Transverse colon (tissue), 4 donors: ENCODE measurements around the gene CRLF1.

Source experiments
- POLR2AphosphoS5 ChIP-seq, 3 donors: sonication (generic); formaldehyde crosslinking; IDR thresholded peaks; one replicate each; pipeline ENCODE4 v1.6.1; 2016; ENCODE audit warnings: antibody characterized with exemption in 3 of 3
- TF ChIP-seq, protein P1 (sequence below), 5 experiments: fragments of 200-600 bp in 3 of 5; fragments of 450-650 bp in 2 of 5; sonication (generic) in 3 of 5; IDR thresholded peaks; 1 replicate in 2 of 5; 2 replicates in 3 of 5; pipeline ENCODE4 v1.5.1; 2016 to 2017; ENCODE audit warnings: antibody characterized with exemption in 5 of 5, inconsistent platforms in 3 of 5, mild to moderate bottlenecking in 2 of 5, moderate library complexity in 1 of 5

DNA sequence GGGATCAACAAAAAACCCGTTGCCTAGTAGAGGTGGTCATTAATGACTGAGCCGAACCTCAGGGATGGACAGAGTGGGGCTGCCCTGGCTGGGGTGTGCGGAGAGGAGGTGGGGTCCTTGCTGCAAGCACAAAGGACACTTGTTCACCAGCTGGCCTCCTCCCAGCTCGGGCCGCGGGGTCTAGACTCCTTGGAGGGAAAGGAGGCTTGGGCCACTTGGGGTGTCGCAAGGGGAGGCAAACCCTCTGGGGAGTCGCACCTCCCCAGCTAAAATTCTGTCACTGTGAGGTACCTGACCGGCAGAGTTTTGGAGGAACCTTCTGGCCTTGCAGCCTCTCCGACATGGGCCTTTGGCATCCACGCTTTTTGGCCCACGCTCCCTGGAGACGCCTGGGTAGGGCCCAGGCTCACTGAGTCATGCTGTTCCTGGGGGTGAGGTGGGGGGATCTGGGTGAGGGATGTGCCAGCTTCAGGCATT, 38.5 kb upstream of the CRLF1 start:
- TF ChIP-seq, protein P1, sequence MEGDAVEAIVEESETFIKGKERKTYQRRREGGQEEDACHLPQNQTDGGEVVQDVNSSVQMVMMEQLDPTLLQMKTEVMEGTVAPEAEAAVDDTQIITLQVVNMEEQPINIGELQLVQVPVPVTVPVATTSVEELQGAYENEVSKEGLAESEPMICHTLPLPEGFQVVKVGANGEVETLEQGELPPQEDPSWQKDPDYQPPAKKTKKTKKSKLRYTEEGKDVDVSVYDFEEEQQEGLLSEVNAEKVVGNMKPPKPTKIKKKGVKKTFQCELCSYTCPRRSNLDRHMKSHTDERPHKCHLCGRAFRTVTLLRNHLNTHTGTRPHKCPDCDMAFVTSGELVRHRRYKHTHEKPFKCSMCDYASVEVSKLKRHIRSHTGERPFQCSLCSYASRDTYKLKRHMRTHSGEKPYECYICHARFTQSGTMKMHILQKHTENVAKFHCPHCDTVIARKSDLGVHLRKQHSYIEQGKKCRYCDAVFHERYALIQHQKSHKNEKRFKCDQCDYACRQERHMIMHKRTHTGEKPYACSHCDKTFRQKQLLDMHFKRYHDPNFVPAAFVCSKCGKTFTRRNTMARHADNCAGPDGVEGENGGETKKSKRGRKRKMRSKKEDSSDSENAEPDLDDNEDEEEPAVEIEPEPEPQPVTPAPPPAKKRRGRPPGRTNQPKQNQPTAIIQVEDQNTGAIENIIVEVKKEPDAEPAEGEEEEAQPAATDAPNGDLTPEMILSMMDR (IDR thresholded peaks at IDR 0.05) = no peak
- TF ChIP-seq POLR2AphosphoS5 (IDR thresholded peaks at IDR 0.05) = no peak
